Measurements from ENCODE around the gene PROCR.
A peak's percentile ranks its signal among the peaks of the same experiment; 100 is the strongest.
"Not testable (repeated sequence)": the region's sequence is repeated elsewhere in the genome, so short reads cannot be mapped to it uniquely, and the experiment has no call there.

Gene PROCR

DNA sequence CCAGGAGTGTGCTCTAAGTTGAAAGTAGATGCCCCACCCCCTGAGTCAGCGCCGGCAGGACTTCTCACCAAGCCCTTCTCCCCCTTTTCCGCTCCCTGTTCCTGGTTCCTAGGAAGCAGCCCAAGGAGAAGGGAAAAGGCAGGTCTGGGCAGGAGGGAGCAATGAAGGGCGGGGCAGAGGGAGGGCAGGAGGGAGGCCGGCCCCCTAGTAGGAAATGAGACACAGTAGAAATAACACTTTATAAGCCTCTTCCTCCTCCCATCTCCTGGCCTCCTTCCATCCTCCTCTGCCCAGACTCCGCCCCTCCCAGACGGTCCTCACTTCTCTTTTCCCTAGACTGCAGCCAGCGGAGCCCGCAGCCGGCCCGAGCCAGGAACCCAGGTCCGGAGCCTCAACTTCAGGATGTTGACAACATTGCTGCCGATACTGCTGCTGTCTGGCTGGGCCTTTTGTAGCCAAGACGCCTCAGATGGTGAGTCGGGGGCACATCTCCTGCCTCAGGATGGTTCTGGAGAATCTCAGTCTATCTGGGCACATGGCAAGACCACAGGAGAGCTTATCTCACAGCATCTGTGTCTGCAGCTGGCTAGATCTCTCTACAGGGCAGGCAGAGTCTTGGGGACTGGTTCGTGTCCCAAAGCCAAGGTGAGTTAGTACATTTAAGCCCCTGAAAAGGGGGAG is at the start of gene PROCR:
TSS of gene PROCR (plus strand) at position 320 of the 681 bp plus-strand sequence. CDS start at position 403, 83 bp downstream.
- DNase-seq (ENCODE audit: low spot score) = peak; percentile 98

GRCh38 chr20:35122756-35123405 is 49.0 kb upstream of the PROCR start:
- no peak for DNase-seq (ENCODE audit: low spot score)

GRCh38 chr20:35125753-35126152 is 46.1 kb upstream of the PROCR start:
- no peak for DNase-seq (ENCODE audit: low spot score)

- peak; percentile 46 for DNase-seq (ENCODE audit: low spot score)
These were observed 42.2 kb upstream of the PROCR start for GRCh38 chr20:35129647-35130069.

DNA sequence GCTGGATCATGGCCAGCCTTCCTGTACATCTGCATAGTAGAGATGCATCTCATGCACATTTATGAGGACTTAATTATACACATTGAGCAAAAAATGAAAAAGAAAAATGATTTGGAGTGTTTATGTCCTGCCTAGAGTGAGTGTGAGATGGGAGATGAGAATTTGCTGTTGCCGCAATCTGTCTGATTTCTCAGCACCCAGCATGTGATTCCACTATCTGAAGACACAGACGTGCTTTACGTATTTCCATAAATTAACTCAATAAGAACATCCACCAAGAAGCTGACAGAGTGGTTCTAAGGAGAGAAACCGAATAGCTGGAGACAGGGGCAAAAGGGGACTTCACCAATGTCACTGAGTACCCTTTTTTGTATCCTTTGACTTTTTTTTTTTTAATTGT is 39.9 kb upstream of the PROCR start:
- no peak for DNase-seq (ENCODE audit: low spot score)

- DNase-seq (ENCODE audit: low spot score) = no peak
These were observed 38.8 kb upstream of the PROCR start for GRCh38 chr20:35133031-35133430.

DNA sequence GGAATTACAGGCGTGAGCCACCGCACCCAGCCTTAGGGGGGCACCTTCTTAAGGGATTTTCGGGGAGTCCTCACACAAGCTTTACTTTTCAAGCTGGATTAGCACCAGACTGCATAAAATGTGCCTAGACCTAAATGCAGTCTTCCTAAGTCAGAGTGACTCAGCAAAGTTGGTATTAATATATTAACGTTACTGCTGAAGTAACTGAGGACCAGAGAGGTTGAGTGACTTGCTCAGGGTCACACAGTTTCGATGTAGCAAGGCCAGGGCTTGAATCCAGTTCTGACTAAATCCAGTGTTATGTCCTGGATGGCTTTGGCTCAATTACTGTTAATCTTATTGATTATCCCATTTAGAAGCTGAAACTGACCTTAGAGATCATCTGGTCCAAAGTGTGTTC is 38.1 kb upstream of the PROCR start:
- DNase-seq (ENCODE audit: low spot score) = no peak

- DNase-seq (ENCODE audit: low spot score) = no peak
These were observed 37.4 kb upstream of the PROCR start for GRCh38 chr20:35134472-35134871.

DNA sequence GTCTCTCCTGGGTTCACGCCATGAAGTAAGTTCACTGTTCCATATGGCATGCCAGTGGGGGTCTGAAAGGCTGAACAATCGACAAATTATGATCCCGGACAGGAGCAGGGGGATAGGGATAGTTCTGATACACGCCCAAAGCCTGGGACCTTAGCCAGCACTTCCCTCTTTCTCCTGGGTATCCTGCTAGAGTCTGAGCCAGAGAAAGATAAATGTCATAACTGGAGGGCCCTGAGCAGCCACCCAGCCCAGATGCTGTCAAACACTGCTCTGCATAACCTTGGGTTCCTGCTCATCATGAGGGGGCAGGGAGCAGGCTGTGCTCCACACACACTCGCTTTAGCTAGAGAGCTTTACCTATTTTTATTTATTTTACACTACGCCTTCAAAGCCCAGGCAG is 37.0 kb upstream of the PROCR start:
- no peak for DNase-seq (ENCODE audit: low spot score)

- peak; percentile 30 for DNase-seq (ENCODE audit: low spot score)
These were observed 35.8 kb upstream of the PROCR start for GRCh38 chr20:35135867-35136586.

- no peak for DNase-seq (ENCODE audit: low spot score)
These were observed 27.2 kb upstream of the PROCR start for GRCh38 chr20:35144694-35145093.

DNA sequence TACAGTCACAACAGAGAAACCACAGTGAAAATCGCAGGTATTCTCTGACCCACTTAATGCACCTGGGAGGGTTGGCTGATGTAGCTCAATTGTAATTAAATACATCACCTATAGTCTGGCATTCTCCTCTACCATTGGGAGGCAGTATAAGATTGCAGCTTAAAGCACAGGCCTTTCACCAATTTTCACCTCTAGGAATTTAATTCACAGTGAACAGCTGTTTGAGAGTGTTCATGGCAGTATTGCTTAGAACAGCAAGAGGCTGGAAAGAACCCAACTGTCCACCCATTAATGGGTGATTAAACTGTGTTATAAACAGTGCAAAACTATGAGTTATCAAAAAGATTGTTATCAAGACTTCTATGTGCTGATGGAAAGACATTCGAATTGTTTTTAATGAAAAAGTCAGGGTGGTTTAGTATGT is 26.7 kb upstream of the PROCR start:
- peak; percentile 68 for DNase-seq (ENCODE audit: low spot score)

DNA sequence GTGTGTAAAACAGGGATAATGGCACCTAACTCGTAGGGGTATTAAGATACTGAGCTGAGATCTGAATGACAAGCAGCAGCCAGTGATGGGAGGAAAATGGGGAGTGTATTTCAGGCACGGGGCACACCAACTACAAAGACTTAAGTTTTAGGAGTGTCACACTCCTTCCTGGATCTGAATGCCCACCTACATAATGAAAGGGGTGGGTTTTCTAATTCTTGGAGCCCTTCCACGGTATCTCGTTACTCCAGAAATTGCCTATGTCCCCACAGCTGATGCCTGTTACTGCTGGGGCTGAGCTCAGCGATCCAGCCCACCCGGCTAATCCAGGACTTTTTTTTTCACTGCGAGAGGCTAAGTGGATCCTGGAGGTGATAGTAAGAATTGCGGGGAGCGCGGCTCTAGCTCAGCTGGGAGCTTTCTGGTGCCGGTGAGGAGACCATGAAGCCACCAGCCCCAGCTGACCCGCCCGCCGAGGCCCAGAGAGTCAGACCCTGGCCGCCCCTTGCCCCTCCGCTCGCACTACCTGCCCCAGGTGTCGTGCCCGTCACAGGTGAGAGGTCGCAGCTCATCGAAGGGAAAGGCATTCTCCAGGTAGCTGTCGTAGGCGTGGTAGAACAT is 25.5 kb upstream of the PROCR start:
- DNase-seq (ENCODE audit: low spot score) = peak; percentile 49

DNA sequence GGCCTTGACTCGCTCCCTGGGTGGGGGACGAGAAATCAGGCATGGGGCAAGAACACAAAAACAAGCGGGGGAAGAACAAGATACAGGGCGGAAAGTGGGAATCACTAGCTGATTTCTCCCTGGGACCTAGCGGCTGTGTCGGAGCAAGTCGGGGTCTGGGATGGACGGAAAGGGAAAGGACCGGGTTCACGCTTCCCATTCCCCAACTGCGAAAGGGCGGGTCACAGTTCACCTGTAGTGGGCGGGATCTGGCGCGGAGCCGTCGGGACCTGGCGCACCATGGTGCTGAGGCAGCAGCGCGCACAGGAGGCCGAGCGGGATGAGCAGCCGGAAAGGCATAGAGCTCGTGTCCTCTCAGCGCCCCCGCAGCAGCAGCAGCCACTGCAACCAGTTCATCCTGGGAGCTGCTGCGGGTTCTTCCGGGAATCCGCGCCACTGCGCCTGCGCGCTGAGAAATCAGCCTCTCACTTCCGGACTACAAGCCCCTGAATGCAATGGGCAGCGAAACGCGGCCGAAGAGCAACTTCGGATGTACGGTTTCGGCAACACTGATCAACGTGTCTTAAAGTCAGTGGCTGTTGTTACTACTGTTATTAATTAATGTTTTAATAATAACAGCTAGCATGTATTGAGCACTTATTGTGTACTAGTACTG is 24.8 kb upstream of the PROCR start, which contains the start of gene EDEM2:
TSS of gene EDEM2 (minus strand) at position 417 of the 655 bp plus-strand sequence. CDS start at position 339, 78 bp downstream.
- peak; percentile 98 for DNase-seq (ENCODE audit: low spot score)

GRCh38 chr20:35147575-35148071 is 24.2 kb upstream of the PROCR start:
- DNase-seq (ENCODE audit: low spot score) = peak; percentile 73

GRCh38 chr20:35150846-35151579 is 20.9 kb upstream of the PROCR start:
- no peak for DNase-seq (ENCODE audit: low spot score)

DNA sequence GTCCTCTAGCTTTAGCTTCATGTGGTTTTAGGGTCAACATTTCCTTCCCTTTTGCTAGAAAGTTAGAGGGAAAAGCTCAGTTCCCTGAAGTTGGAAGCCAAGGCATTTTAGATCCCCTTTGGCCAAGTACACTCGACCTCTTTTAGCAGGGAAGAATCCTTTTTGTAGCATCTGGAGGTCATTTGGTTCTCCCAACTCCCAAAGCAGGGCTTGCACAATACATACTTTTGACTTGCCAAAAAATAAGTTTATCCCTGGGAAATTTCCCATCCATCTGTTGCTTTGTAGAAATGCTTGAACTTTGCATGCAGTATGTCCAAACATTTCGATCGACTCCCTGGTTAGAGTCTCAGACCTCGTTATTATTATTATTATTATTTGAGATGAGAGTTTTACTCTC is 20.1 kb upstream of the PROCR start:
- DNase-seq (ENCODE audit: low spot score) = no peak

DNA sequence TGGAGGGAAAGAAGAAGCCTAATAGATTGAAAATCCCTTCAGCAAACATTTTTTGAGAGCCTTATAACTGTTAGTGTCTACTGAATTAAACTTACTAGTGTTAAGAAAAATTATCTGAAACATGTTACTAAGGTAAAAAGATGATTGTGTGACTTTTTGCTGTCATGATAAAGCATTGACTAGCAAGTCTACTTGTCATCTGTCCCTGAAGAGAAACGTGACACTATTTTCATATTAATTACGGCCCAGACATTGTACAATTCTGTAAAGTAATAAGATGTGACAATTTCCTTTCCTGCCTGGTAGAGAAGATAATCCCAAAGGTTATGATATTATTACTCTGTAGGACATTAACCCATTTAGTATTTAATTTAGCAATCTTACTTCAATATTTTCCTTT is 15.9 kb upstream of the PROCR start:
- no peak for DNase-seq (ENCODE audit: low spot score)

- no peak for DNase-seq (ENCODE audit: low spot score)
These were observed 14.9 kb upstream of the PROCR start for GRCh38 chr20:35156978-35157377.

DNA sequence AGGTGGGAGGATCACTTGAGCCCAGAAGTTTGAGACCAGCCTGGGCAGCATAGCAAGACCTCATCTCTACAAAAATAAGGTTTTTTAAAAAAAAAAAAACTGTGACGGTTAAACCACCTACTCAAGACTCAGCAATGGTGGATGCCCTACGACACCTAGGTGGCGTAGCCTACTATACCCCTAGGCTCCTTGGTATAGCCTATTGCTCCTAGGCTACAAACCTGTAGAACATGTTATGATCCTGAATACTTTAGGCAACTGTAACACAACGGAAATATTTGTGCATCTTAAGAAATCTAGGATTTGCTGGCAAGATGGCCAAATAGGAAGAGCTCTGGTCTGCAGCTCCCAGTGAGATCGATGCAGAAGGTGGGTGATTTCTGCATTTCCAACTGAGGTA is 11.5 kb upstream of the PROCR start:
- DNase-seq (ENCODE audit: low spot score) = not testable (repeated sequence)

- DNase-seq (ENCODE audit: low spot score) = not testable (repeated sequence)
These were observed 7.3 kb upstream of the PROCR start for GRCh38 chr20:35164531-35164930.
